HL-60 (cell line): ENCODE measurements around the gene FAM120A.

Experiments
- DNase-seq, 2 experiments: peaks; one replicate each; pipeline ENCODE4 v3.0.0-alpha.2; 2010 to 2020; ENCODE audit warnings: low read depth in 1 of 2, low spot score in 1 of 2
- H3K27ac ChIP-seq: fragments of 250-450 bp; sonication (Bioruptor Pico); replicated peaks from 2 replicates; pipeline ENCODE4 v1.5.1; 2020; ENCODE audit warnings: mild to moderate bottlenecking, moderate library complexity
- H3K27me3 ChIP-seq: fragments of 250-450 bp; sonication (Bioruptor Pico); 2 replicates; pipeline ENCODE4 v1.5.1; 2021; ENCODE audit warnings: mild to moderate bottlenecking, moderate library complexity; ENCODE audit not compliant: insufficient read depth, poor library complexity, severe bottlenecking
- H3K4me3 ChIP-seq: replicated peaks from 2 replicates; pipeline ENCODE4 v1.5.1; 2011; ENCODE audit warnings: mild to moderate bottlenecking, control low read depth, low read length; ENCODE audit not compliant: insufficient read depth
- CTCF ChIP-seq: IDR thresholded peaks from one replicate; pipeline ENCODE4 v1.5.1; 2011; ENCODE audit warnings: low read length, control low read depth, inconsistent platforms; ENCODE audit not compliant: insufficient read depth
- GABPA ChIP-seq: IDR thresholded peaks from 2 replicates; pipeline ENCODE4 v1.6.1; 2012; ENCODE audit warnings: low read depth
- POLR2AphosphoS5 ChIP-seq: IDR thresholded peaks from 2 replicates; pipeline ENCODE4 v1.6.1; 2012; ENCODE audit warnings: low read depth
- REST ChIP-seq: IDR thresholded peaks from 2 replicates; pipeline ENCODE4 v1.6.1; 2012; ENCODE audit warnings: low read depth; ENCODE audit not compliant: insufficient replicate concordance
- SPI1 ChIP-seq: IDR thresholded peaks from 2 replicates; pipeline ENCODE4 v1.6.1; 2012; ENCODE audit warnings: low read depth, mild to moderate bottlenecking, borderline replicate concordance

FAM120A gene

GRCh38 chr9:93594041-93594756, 142.7 kb downstream of the FAM120A start:
- TF ChIP-seq POLR2AphosphoS5 (no peak), GABPA (no peak)
- Histone ChIP-seq H3K27me3 (no peaks in the 10 kb centered on the region), H3K27ac (no peak overlapping the region), H3K4me3 (no peak overlapping the region)
- no peak for DNase-seq

GRCh38 chr9:93595461-93595860, 144.0 kb downstream of the FAM120A start:
- no peak overlapping the region for H3K4me3 ChIP-seq
- no peak overlapping the region for H3K27ac ChIP-seq
- no peaks in the 10 kb centered on the region for H3K27me3 ChIP-seq
- no peak for DNase-seq
- TF ChIP-seq GABPA (no peak), CTCF (no peak), SPI1 (no peak), POLR2AphosphoS5 (no peak), REST (no peak)

- no peak overlapping the region for H3K4me3 ChIP-seq
- H3K27ac ChIP-seq, result no peak overlapping the region
- DNase-seq, result no peak
- TF ChIP-seq GABPA (no peak), SPI1 (no peak), POLR2AphosphoS5 (no peak), REST (no peak), CTCF (no peak)
- no peaks in the 10 kb centered on the region for H3K27me3 ChIP-seq
Observed at GRCh38 chr9:93595861-93596365, 144.4 kb downstream of the FAM120A start.

- TF ChIP-seq GABPA (no peak), SPI1 (no peak), CTCF (no peak)
- H3K4me3 ChIP-seq, result no peak overlapping the region
- no peak overlapping the region for H3K27ac ChIP-seq
- DNase-seq, result no peak
- no peaks in the 10 kb centered on the region for H3K27me3 ChIP-seq
Observed at GRCh38 chr9:93596399-93596798, 144.9 kb downstream of the FAM120A start.
